GM21786 (cell line): ENCODE results near the gene EPHB1.

Experiments used
- ATAC-seq: cut with Tn5 transposase; IDR thresholded peaks from one replicate; pipeline ENCODE4 v1.9.1; 2021; ENCODE audit not compliant: unreplicated experiment

Gene EPHB1

DNA sequence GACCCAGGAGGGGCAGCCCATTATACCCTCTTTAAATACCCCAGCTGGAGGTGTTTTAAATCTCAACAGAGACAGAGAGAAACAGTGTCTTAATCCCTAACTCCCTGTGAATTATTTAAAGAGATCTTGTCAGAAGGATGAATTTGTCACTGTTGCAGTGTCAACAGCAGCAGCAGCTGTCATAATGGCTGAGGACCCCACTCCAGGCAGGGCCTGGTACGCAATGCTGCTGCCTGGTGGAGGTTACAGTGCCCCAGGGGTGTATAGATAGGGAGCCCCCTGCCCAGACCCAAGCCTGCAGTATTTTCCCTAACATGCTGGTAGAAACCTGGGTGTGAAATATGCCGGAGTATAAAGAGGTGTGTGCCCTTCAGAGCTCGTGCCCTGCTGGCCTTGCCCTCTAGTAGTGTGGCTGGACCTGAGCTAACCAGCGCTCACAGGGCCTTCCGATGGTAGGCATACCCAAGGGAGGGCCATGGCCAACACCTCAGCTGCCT lies 143.0 kb downstream of the EPHB1 start:
- ATAC-seq = no peak

DNA sequence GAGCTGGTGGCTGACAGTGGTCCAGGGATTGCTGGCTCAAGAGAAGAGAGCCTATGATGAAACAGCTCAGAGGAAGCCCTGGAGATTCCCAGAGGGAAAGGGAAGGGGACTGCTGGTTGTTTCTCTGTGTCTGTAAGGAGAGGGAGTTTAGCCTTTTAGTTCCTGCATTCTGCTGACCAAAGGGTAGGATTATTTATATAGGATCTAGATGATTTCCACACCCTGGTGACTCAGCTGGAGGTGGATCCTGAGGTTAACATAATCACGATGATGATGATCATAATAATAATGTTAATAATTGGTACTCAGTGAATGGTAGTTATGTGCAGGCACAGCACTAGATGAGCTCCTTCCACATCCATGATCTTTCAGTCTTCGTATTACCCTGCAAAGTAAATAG lies 144.9 kb downstream of the EPHB1 start:
- no peak for ATAC-seq

GRCh38 chr3:134941820-134942219 lies 146.8 kb downstream of the EPHB1 start:
- ATAC-seq = no peak

- no peak for ATAC-seq
These were observed 149.4 kb downstream of the EPHB1 start for GRCh38 chr3:134944429-134944828.

- ATAC-seq = no peak
These were observed 154.1 kb downstream of the EPHB1 start for GRCh38 chr3:134949150-134949549.

- ATAC-seq = no peak
These were observed 157.3 kb downstream of the EPHB1 start for GRCh38 chr3:134952371-134952770.

DNA sequence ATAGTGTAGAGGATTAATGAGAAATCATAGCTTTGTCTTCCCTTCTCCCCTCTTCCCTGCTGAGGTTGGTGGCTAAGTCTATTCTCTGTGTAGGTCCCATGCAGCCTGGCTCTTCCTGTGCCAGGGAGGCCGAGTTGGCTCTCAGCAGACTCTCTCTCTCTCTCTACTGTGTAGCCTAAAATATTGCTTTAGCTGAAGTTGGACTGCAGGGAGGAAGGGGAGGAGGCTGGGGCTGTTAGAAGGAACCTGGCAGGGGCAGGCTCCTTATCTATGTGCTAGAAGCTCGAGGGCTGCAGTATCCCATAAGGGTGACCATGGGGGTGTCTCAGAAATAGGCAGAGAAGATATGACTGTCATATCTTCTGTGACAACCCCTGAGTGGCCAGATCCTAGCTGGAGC lies 160.8 kb downstream of the EPHB1 start:
- ATAC-seq = peak; percentile 9

DNA sequence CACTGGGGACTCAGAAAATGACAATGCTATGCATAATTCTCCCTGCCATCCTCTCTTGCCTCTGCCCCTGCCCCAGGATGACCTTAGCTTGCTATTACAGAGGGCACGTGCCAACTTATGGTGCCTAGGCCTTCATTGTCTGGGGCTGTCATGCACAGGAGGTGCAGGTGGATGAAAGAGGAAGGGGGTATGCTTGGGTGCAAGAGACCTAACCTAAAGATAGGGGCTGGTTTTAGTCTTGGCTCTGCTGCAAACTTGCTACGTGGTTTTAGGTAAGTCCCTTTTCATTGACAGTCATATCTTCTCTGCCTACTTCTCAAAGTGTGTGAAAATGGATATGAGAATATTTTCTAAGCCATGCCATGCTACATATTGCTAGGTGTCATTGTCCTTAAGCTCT lies 161.3 kb downstream of the EPHB1 start:
- peak; percentile 71 for ATAC-seq

DNA sequence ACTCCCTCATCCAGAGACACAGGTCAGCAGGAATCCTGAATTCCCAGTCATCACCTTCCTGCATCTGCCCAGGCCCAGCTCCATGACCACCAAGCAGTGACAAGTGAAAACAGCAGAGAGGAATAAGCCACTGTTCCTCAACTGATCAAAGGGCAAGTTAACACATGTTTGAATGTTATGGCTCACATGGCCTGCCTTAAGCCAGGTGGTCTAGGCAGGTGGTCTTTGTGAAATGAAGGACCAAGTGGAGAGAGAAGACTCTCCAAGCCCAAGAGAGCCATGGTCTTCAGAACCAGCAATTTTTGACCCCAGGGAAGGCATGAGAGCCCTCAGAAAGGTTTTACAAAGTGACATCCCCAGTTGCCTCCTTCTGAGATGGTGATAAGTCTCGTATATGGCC lies 161.8 kb downstream of the EPHB1 start:
- ATAC-seq = no peak

- no peak for ATAC-seq
These were observed 164.5 kb downstream of the EPHB1 start for GRCh38 chr3:134959516-134959915.

DNA sequence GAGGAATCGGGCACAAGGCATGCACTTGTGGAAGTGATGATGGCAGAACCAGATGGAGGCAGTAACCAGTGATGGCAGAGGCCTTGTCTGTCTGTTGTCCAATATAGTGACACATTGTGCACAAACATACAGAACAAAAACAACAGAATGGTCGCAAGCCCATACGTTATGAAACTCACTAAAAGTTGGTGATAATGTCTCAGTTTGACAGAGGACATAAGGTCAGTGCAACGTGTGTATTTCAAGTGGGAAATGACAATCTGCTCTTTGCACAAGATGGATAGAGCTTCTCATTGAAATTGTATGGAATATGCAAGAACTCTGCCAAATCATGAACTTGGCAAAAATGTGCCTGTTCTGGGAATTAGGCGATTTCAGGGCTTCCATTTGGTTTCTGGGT lies 169.2 kb downstream of the EPHB1 start:
- ATAC-seq = no peak

- no peak for ATAC-seq
These were observed 170.9 kb downstream of the EPHB1 start for GRCh38 chr3:134965865-134966481.

GRCh38 chr3:134970895-134971294 lies 175.8 kb downstream of the EPHB1 start:
- ATAC-seq = no peak

DNA sequence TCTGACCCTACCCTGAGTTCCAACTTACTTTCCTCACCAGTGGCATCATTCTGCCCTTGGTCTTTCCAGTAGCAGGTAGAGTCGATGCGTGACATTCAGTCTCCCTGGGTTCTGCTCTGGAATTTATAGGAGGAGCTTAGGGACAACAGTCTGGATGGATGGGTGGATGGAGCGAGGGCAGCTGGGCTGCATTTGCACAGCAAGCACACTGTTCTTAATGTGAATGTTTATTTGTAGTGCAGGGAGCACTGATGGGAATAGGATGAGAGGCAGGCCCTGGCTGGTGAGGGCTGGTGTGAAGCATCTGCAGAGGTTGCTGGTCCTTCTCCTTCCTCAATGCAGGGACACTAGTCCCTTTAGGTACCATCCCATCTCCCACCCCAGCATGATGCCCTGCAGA lies 176.2 kb downstream of the EPHB1 start:
- ATAC-seq = no peak

- peak; percentile 52 for ATAC-seq
These were observed 176.8 kb downstream of the EPHB1 start for GRCh38 chr3:134971907-134972306.

- no peak for ATAC-seq
These were observed 177.9 kb downstream of the EPHB1 start for GRCh38 chr3:134972836-134973455.

DNA sequence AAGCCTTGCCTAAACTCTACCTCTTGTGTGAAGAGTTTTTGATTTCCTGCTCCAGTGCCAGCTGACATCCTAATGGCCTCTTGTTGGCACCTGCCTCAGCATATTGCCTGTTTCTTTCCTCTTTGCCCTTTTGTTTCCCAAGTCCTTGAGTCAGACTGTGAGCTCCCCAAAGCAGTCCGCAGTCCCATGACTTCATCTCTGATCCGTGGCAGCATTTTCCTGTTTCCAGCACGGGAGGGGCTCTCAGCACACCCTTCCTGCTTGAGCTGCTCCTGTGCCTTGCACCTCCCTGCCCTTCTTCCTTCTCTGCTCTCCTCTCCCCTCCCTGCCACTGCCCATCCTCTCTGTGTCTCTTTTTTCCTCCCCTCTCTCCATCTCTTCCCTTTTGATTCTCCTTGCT lies 179.6 kb downstream of the EPHB1 start:
- no peak for ATAC-seq

GRCh38 chr3:134976948-134977347 lies 181.9 kb downstream of the EPHB1 start:
- ATAC-seq = no peak

DNA sequence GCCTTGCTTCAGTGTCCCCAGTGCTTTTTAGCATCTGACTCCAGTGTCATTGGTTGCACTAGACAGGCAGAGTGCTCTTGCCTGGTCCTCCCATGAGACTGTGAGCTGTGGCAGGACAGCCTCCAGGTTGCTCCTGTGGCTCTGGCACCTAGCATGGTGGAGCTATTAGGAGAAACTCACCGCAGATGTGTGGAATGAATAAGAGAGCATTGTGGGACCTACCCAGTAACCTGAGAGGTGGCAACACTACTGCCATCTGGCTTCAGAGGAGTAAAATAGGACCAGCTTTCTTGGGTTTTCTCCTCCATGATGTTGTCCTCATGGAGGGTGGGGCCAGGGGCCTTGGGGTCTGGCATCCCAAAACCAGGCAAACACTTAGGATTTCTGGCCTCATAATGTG lies 183.6 kb downstream of the EPHB1 start:
- ATAC-seq = no peak

GRCh38 chr3:134985864-134986715 lies 191.0 kb downstream of the EPHB1 start:
- ATAC-seq = no peak

- ATAC-seq = no peak
These were observed 193.6 kb downstream of the EPHB1 start for GRCh38 chr3:134988666-134989065.

GRCh38 chr3:134991003-134991402 lies 195.9 kb downstream of the EPHB1 start:
- no peak for ATAC-seq
